RWPE2 (cell line): ENCODE measurements around the gene HES1.
"Not testable (repeated sequence)": the region's sequence is repeated elsewhere in the genome, so short reads cannot be mapped to it uniquely, and the experiment has no call there.

Experiments used
- ATAC-seq: fragments of 200-7000 bp; cut with Tn5 transposase; 3 replicates; pipeline ENCODE4 v1.9.1; 2021; ENCODE audit warnings: low read depth
- DNase-seq: peaks from one replicate; pipeline ENCODE4 v3.0.0-alpha.2; 2020; ENCODE audit warnings: low spot score
- H3K27ac ChIP-seq: fragments of 450-650 bp; 2 replicates; pipeline ENCODE4 v1.5.1; 2017; ENCODE audit warnings: mild to moderate bottlenecking; ENCODE audit not compliant: poor library complexity, severe bottlenecking
- H3K27me3 ChIP-seq: fragments of 250-450 bp; sonication (Bioruptor Pico); 2 replicates; pipeline ENCODE4 v1.5.1; 2021; ENCODE audit warnings: mild to moderate bottlenecking, moderate library complexity; ENCODE audit not compliant: insufficient read depth, poor library complexity, severe bottlenecking
- H3K36me3 ChIP-seq: fragments of 250-450 bp; sonication (Bioruptor Pico); 2 replicates; pipeline ENCODE4 v1.5.1; 2020; ENCODE audit warnings: low read depth, mild to moderate bottlenecking, moderate library complexity
- H3K4me1 ChIP-seq: fragments of 250-450 bp; sonication (Bioruptor Pico); 2 replicates; pipeline ENCODE4 v1.5.1; 2021; ENCODE audit warnings: mild to moderate bottlenecking, moderate library complexity; ENCODE audit not compliant: insufficient read depth, poor library complexity, severe bottlenecking
- H3K4me3 ChIP-seq: fragments of 250-450 bp; sonication (Bioruptor Pico); 2 replicates; pipeline ENCODE4 v1.5.1; 2021; ENCODE audit warnings: mild to moderate bottlenecking, moderate library complexity; ENCODE audit not compliant: severe bottlenecking
- H3K9me3 ChIP-seq: fragments of 250-450 bp; sonication (Bioruptor Pico); 2 replicates; pipeline ENCODE4 v1.5.1; 2021; ENCODE audit warnings: mild to moderate bottlenecking, moderate library complexity; ENCODE audit not compliant: severe bottlenecking
- TF ChIP-seq, protein P1 (sequence below): fragments of 450-650 bp; IDR thresholded peaks from one replicate; pipeline ENCODE4 v1.5.1; 2017; ENCODE audit warnings: mild to moderate bottlenecking, moderate library complexity; ENCODE audit not compliant: poor library complexity, severe bottlenecking

HES1 gene

DNA sequence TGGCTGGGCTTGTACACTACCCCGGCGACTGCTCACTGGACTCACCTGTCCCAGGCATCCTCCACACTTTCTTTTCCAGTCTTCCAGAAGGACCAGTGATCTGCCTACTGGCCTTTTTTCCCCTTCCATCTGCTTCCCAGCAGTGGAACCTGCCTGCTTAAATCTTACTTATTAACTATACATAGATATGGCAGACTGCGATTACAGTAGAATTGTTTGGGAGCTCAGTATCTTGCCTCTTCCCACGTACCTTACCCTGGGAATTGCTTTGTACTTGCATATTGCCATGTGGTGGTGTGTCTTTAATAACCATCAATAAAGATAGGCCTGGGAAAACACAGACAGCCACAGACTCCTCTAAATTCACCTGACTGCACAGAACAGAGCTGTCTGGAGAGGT, 11.8 kb upstream of the HES1 start:
- DNase-seq (no peak), ATAC-seq (no peak)
- Histone ChIP-seq H3K4me3 (no peak overlapping the region), H3K9me3 (no peaks in the 10 kb centered on the region), H3K27ac (no peak overlapping the region), H3K27me3 (no peaks in the 10 kb centered on the region), H3K36me3 (no peaks in the 10 kb centered on the region), H3K4me1 (peaks cover 12% of the 10 kb centered on the region)
- TF ChIP-seq, protein P1, sequence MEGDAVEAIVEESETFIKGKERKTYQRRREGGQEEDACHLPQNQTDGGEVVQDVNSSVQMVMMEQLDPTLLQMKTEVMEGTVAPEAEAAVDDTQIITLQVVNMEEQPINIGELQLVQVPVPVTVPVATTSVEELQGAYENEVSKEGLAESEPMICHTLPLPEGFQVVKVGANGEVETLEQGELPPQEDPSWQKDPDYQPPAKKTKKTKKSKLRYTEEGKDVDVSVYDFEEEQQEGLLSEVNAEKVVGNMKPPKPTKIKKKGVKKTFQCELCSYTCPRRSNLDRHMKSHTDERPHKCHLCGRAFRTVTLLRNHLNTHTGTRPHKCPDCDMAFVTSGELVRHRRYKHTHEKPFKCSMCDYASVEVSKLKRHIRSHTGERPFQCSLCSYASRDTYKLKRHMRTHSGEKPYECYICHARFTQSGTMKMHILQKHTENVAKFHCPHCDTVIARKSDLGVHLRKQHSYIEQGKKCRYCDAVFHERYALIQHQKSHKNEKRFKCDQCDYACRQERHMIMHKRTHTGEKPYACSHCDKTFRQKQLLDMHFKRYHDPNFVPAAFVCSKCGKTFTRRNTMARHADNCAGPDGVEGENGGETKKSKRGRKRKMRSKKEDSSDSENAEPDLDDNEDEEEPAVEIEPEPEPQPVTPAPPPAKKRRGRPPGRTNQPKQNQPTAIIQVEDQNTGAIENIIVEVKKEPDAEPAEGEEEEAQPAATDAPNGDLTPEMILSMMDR = no peak

DNA sequence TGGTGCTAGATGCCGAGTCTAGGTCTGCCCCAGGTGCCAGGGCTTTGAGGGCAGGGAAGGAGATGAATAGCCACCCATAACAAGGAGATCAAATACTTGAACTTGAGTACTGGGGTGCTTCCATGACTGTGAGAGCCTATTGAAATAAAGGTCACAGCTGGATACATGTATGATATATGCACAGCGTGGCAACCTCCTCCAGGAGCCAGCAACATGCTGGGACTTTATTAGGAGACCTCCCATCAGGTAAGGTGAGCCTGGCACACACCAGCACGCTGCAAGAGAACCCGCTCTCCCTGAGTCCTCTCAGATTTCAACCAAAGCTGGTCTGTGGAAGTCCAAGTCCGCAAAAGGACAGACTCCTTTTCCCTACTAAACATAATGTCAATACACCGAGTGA, 10.5 kb upstream of the HES1 start:
- ATAC-seq (no peak), DNase-seq (no peak)
- TF ChIP-seq, protein P1 = no peak
- H3K4me3 ChIP-seq = no peak overlapping the region
- H3K36me3 ChIP-seq = no peaks in the 10 kb centered on the region
- peaks cover 12% of the 10 kb centered on the region for H3K4me1 ChIP-seq
- H3K27me3 ChIP-seq = no peaks in the 10 kb centered on the region
- H3K9me3 ChIP-seq = no peaks in the 10 kb centered on the region
- H3K27ac ChIP-seq = no peak overlapping the region

DNA sequence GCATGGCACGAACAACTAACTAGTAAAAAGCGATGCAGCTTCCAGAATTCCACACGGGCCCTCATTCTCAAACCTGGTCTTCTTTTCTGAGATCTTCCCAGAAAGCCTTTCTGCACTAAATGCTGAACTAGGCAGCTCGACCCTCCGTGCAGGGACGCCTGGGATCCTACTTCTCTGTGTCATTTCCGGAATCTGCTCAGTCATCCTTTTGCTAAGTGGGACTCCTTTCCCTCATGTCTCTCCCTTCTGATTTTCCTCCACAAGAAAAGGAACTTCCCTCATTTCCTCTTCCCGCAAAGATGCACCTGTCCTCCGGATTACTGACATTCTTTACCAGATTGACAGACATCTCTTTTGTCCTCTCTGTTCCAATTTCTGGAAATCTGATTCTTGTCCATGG, 9.2 kb upstream of the HES1 start:
- Histone ChIP-seq H3K27me3 (no peaks in the 10 kb centered on the region), H3K9me3 (no peaks in the 10 kb centered on the region), H3K27ac (no peak overlapping the region), H3K4me1 (peaks cover 13% of the 10 kb centered on the region), H3K4me3 (no peak overlapping the region), H3K36me3 (no peaks in the 10 kb centered on the region)
- DNase-seq (no peak), ATAC-seq (no peak)
- TF ChIP-seq, protein P1 = no peak

DNA sequence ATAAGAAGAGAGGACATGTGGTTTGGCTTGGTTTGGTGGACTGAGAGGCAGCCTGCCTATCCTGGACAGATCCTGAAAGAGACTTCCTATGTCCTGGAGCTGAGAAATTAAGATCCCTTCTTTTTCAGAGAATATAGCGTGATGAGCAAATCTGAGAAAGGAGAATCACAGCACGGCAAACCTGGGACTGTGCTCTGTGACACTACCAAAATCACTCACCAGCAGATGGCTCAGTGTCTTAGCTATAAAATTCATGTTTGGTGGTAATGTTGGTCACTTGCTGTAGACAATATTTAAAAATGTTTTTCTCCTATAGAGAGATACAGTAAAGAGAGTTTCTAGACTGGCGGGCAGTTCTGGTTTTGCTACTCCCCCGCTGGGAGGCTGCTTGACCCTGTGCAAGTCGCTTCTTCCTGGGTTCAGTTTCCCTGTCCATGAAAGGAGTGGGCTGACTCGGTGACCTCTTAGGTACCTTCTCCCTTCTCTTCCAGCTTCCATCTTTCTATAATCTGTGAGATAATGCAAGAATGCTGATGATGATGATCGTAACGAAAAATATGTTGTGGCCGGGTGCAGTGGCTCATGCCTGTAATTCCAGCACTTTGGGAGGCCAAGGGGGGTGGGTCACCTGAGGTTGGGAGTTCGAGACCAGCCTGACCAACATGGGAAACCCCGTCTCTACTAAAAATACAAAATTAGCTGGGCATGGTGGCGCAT, 7.6 kb upstream of the HES1 start:
- ATAC-seq = no peak
- Histone ChIP-seq H3K27ac (no peak overlapping the region), H3K36me3 (no peaks in the 10 kb centered on the region), H3K27me3 (no peaks in the 10 kb centered on the region), H3K9me3 (no peaks in the 10 kb centered on the region), H3K4me1 (peaks cover 22% of the 10 kb centered on the region), H3K4me3 (no peak overlapping the region)
- DNase-seq = no peak
- TF ChIP-seq, protein P1 = no peak

DNA sequence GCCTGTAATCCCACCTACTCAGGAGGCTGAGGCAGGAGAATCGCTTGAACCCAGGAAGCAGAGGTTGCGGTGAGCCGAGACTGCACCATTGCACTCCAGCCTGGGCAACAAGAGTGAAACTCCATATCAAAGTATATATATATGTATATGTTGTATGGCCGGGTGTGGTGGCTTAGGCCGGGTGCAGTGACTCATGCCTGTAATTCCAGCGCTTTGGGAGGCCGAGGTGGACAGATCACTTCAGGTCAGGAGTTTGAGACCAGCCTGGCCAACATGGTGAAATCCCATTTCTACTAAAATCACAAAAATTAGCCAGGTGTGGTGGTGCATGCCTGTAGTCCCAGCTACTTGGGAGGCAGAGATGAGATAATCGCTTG, 7.0 kb upstream of the HES1 start:
- H3K9me3 ChIP-seq, DNase-seq, ATAC-seq, H3K27me3 ChIP-seq, H3K4me3 ChIP-seq, H3K27ac ChIP-seq, H3K36me3 ChIP-seq: not testable (repeated sequence)
- H3K4me1 ChIP-seq = peaks cover 26% of the 10 kb centered on the region
